COR-L47 (cell line): ENCODE measurements around the gene ERFE.
A peak's percentile ranks its signal among the peaks of the same experiment; 100 is the strongest.
"Not testable (repeated sequence)": the region's sequence is repeated elsewhere in the genome, so short reads cannot be mapped to it uniquely, and the experiment has no call there.

ENCODE experiments used
- DNase-seq: peaks from one replicate; lab custom pipeline; 2025; lab: John Stamatoyannopoulos, UW

Gene ERFE

GRCh38 chr2:238158509-238159070 is at the start of gene ERFE:
TSS of gene ERFE (plus strand) at chr2:238158970. CDS start at chr2:238159008, 38 bp downstream.
- DNase-seq: peak; percentile 13

GRCh38 chr2:238113611-238114010 is 45.2 kb upstream of the ERFE start:
- DNase-seq: no peak

- DNase-seq: no peak
Observed at GRCh38 chr2:238114331-238114841, 44.4 kb upstream of the ERFE start.

GRCh38 chr2:238114851-238115660 is 43.7 kb upstream of the ERFE start:
- no peak for DNase-seq

- DNase-seq: not testable (repeated sequence)
Observed at GRCh38 chr2:238115709-238116108, 43.1 kb upstream of the ERFE start.

- DNase-seq: no peak
Observed at GRCh38 chr2:238116298-238117198, 42.2 kb upstream of the ERFE start.

- DNase-seq: no peak
Observed at GRCh38 chr2:238117199-238118154, 41.3 kb upstream of the ERFE start.

GRCh38 chr2:238119756-238120462 is 38.9 kb upstream of the ERFE start:
- no peak for DNase-seq

GRCh38 chr2:238120463-238121298 is 38.1 kb upstream of the ERFE start:
- DNase-seq: no peak

GRCh38 chr2:238121511-238122286 is 37.1 kb upstream of the ERFE start:
- no peak for DNase-seq

GRCh38 chr2:238122287-238123217 is 36.2 kb upstream of the ERFE start:
- no peak for DNase-seq

GRCh38 chr2:238123218-238123971 is 35.4 kb upstream of the ERFE start:
- no peak for DNase-seq

GRCh38 chr2:238123991-238124470 is 34.7 kb upstream of the ERFE start:
- no peak for DNase-seq

- DNase-seq: no peak
Observed at GRCh38 chr2:238124488-238125126, 34.2 kb upstream of the ERFE start.

GRCh38 chr2:238125127-238125885 is 33.5 kb upstream of the ERFE start:
- DNase-seq: no peak

- DNase-seq: no peak
Observed at GRCh38 chr2:238126338-238126737, 32.4 kb upstream of the ERFE start.
